ENCODE data around the gene KNDC1.
"Not testable (repeated sequence)": the region's sequence is repeated elsewhere in the genome, so short reads cannot be mapped to it uniquely, and the experiment has no call there.

Gene KNDC1

GRCh38 chr10:133159950-133160825, at the start of gene KNDC1:
TSS of gene KNDC1 (plus strand) at chr10:133160219. CDS start at chr10:133160468, 249 bp downstream.
- no peak for DNase-seq

GRCh38 chr10:133110609-133111275, 49.3 kb upstream of the KNDC1 start:
- no peak for DNase-seq

GRCh38 chr10:133111640-133112039, 48.4 kb upstream of the KNDC1 start:
- DNase-seq: not testable (repeated sequence)

GRCh38 chr10:133113146-133113830, 46.7 kb upstream of the KNDC1 start:
- no peak for DNase-seq

- DNase-seq: no peak
Measured at GRCh38 chr10:133113847-133114246, 46.2 kb upstream of the KNDC1 start.

GRCh38 chr10:133114251-133114650, 45.8 kb upstream of the KNDC1 start:
- no peak for DNase-seq

GRCh38 chr10:133114726-133115452, 45.1 kb upstream of the KNDC1 start:
- no peak for DNase-seq

GRCh38 chr10:133115453-133115842, 44.6 kb upstream of the KNDC1 start:
- no peak for DNase-seq

GRCh38 chr10:133115976-133116375, 44.0 kb upstream of the KNDC1 start:
- no peak for DNase-seq

- DNase-seq: no peak
Measured at GRCh38 chr10:133116455-133116854, 43.6 kb upstream of the KNDC1 start.

- DNase-seq: no peak
Measured at GRCh38 chr10:133117036-133117687, 42.9 kb upstream of the KNDC1 start.

GRCh38 chr10:133117688-133118071, 42.3 kb upstream of the KNDC1 start:
- no peak for DNase-seq

GRCh38 chr10:133121479-133121878, 38.5 kb upstream of the KNDC1 start:
- DNase-seq: no peak

GRCh38 chr10:133122171-133122935, 37.7 kb upstream of the KNDC1 start:
- no peak for DNase-seq

GRCh38 chr10:133123050-133123745, 36.8 kb upstream of the KNDC1 start:
- no peak for DNase-seq

- DNase-seq: no peak
Measured at GRCh38 chr10:133123746-133124356, 36.2 kb upstream of the KNDC1 start.

GRCh38 chr10:133124357-133125211, 35.4 kb upstream of the KNDC1 start:
- no peak for DNase-seq

GRCh38 chr10:133125901-133126300, 34.1 kb upstream of the KNDC1 start:
- no peak for DNase-seq

Data from NCI-H1092 treated with DMSO at 0.1 percent for 48 hours (cell line).